ENCODE measurements around the gene QDPR.

The QDPR gene

DNA sequence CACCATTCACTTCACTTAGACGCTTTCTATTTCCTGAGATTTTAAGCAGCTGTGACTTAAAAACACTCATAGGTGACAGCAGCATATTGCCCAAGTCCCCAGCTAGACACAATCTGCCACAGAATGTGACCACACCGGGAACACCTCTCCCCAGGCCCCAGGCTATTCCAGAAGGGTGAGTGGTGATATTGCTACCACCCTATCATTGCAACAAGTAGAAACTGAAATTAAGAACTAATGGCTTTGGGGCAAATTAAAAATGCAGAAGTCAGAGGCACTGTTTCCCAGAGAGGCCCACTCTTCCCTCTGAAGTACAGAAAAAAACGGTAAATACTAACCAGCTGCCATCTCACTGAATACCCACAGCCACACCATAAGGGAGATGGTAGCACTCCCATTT, 35.0 kb downstream of the QDPR start:
- in situ Hi-C loops (cut with HindIII; ENCODE audit: low sequenced_read_pairs), result no loop called here
- TF ChIP-seq, protein P1, sequence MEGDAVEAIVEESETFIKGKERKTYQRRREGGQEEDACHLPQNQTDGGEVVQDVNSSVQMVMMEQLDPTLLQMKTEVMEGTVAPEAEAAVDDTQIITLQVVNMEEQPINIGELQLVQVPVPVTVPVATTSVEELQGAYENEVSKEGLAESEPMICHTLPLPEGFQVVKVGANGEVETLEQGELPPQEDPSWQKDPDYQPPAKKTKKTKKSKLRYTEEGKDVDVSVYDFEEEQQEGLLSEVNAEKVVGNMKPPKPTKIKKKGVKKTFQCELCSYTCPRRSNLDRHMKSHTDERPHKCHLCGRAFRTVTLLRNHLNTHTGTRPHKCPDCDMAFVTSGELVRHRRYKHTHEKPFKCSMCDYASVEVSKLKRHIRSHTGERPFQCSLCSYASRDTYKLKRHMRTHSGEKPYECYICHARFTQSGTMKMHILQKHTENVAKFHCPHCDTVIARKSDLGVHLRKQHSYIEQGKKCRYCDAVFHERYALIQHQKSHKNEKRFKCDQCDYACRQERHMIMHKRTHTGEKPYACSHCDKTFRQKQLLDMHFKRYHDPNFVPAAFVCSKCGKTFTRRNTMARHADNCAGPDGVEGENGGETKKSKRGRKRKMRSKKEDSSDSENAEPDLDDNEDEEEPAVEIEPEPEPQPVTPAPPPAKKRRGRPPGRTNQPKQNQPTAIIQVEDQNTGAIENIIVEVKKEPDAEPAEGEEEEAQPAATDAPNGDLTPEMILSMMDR (IDR thresholded peaks at IDR 0.05; ENCODE audit: low read depth, low read length), result no peak
- no peak overlapping the region for H3K4me3 ChIP-seq (ENCODE audit: low read depth, low read length)
- no peak for DNase-seq (ENCODE audit: low read depth, low spot score)

GRCh38 chr4:17475481-17475880, 36.4 kb downstream of the QDPR start:
- peak; percentile 21 for DNase-seq (ENCODE audit: low read depth, low spot score)
- no peak overlapping the region for H3K4me3 ChIP-seq (ENCODE audit: low read depth, low read length)
- TF ChIP-seq, protein P1 (IDR thresholded peaks at IDR 0.05; ENCODE audit: low read depth, low read length), result no peak
- in situ Hi-C loops (cut with HindIII; ENCODE audit: low sequenced_read_pairs), result no loop called here

DNA sequence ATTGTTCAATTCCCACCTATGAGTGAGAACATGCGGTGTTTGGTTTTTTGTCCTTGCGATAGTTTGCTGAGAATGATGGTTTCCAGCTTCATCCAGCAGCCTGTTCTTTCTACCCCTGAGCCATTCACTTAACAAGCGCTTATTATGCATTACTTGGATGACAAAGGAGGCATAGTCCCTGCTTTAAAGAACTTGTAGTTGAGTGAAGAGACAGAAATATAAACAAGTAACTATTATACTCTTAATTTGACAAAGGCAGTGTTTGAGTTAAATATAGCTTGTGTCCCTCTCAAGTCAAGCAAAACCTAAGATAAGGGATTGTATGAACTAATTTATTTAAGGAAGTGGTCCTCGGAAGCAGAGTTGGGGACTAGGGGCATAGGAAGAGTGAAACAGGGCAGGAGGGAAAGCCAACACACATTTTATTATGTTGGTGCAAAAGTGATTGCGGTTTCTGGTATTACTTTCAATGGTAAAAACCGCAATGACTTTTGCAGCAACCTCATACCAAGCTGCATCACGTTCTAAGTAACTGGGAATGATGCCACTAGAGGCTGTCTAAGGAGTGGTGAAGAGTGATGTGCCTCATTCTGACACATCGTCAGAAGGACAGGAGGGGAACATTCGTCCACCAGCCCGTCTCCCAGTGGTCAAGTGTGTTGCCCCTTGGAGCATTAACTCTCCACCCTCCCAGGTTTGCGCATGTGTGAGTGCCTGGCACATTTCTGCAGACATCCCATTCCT, 41.8 kb downstream of the QDPR start:
- no peak overlapping the region for H3K4me3 ChIP-seq (ENCODE audit: low read depth, low read length)
- TF ChIP-seq, protein P1 (IDR thresholded peaks at IDR 0.05; ENCODE audit: low read depth, low read length), result no peak
- in situ Hi-C loops (cut with HindIII; ENCODE audit: low sequenced_read_pairs), result no loop called here
- DNase-seq (ENCODE audit: low read depth, low spot score), result no peak

DNA sequence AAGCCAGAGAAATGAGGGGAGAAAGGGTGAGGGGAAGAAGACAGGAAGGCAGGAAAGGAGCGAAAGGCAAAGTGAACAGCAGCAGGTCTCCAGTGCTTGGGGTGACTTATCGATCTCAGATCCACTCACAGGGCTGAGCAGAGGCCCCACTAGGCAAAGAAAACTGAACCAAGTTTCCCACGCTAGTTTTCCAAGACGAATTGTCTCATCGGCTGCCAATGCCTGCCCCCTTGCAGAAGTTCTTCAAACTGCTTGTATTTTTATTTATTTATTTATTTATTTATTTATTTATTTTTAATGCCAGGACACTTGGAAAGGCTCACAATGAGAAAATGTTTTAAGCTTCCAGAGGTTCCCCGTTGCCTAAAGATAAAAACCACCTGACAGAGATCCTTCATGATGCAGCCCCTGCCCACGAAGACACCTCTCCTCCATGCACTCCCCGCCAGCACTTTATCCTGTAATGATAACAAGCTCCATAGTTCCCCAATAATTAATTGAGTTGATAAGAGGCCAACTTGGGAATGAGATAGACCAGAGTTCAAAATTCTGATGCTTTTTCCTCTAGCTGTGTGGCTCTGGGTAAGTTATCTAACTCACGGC, 43.2 kb downstream of the QDPR start:
- no peak overlapping the region for H3K4me3 ChIP-seq (ENCODE audit: low read depth, low read length)
- in situ Hi-C loops (cut with HindIII; ENCODE audit: low sequenced_read_pairs), result no loop called here
- peak; percentile 45 for DNase-seq (ENCODE audit: low read depth, low spot score)
- TF ChIP-seq, protein P1 (IDR thresholded peaks at IDR 0.05; ENCODE audit: low read depth, low read length), result peak; percentile 38

DNA sequence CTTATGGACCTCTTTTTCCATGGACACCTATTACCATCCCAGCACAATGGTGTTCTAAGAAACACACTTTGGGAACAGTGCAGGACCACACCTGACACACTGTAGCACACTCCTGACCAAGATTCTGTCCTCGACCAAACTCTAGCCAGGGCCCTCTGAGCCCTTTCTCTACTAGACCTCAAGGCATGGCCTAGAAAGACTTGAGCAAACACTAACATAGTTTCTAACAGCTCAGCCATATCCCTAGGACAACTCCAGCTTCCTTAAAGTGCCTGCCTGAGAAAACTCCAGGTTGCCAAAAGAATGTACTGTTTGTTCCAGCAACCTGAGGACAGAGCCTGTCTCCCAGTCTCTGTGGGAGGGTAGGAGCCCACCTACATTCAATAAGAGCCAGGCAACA, 48.3 kb downstream of the QDPR start:
- in situ Hi-C loops (cut with HindIII; ENCODE audit: low sequenced_read_pairs), result no loop called here
- H3K4me3 ChIP-seq (ENCODE audit: low read depth, low read length), result no peak overlapping the region
- TF ChIP-seq, protein P1 (IDR thresholded peaks at IDR 0.05; ENCODE audit: low read depth, low read length), result no peak

GRCh38 chr4:17450269-17450804, 61.6 kb downstream of the QDPR start:
- in situ Hi-C loops (cut with HindIII; ENCODE audit: low sequenced_read_pairs), result no loop called here
- TF ChIP-seq, protein P1 (IDR thresholded peaks at IDR 0.05; ENCODE audit: low read depth, low read length), result no peak
- no peak overlapping the region for H3K4me3 ChIP-seq (ENCODE audit: low read depth, low read length)
- DNase-seq (ENCODE audit: low read depth, low spot score), result no peak

More for the DNA sequence above, 48.3 kb downstream of the QDPR start:
- DNase-seq (ENCODE audit: low read depth, low spot score), result no peak

Measured in astrocyte of the spinal cord (primary cell).